NCI-H2107 treated with DMSO at 0.1 percent for 48 hours (cell line): Measurements from ENCODE around the gene KRT75.
A peak's percentile ranks its signal among the peaks of the same experiment; 100 is the strongest.

Experiments used
- DNase-seq: peaks from one replicate; lab custom pipeline; 2025; ENCODE audit not compliant: unreplicated experiment; lab: John Stamatoyannopoulos, UW

KRT75 gene

DNA sequence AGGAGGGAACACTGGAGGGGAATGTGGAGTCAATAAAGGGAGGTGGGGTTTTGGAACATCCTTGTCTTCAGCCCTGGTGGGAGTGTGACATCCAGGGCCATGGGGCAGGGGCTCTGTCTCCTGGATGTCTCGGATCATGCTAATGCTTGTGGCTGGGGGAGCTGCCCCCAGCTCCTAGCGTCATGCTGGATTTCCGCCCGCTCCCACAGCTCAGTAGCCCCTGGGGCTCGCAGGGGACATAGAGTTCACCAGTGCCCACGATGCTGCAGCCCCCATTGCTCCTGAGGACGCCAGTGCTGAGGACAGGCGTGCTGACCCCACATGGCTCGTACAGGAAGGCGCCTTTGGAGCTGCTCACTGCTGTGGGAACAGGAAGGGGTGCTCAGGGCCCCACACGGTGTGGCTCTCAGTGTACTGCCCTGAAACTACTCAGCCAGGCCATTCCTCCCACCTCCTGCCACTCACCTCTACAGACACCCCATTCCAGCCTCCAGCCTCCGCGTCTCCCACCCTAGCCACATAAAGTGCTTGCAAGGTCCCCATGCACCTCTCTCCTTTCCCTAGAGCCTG, 39.2 kb downstream of the KRT75 start:
- DNase-seq = no peak

DNA sequence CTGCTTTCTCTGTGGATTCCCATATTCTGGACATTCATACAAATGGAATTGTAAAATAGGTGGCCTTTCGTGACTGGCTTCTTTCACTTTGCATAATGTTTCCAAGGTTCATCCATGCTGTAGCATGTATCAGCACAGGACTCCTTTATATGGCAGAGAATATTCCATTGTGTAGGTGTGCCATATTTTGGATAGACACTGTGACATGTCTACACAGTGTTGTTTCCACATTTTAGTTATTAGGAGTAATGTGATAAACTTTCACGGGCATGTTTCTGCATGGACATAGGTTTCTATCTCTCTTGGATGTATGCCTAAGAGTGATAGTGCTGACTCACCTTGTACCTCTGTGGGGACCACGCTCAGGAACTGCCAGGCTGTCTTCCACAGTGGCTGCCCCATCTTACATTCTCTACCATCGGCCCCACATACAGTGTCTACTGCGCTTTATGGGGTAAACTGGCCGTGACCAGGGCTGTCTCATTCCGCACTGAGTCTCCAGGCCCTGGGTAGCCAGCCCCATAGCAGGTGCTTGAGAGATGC, 41.6 kb downstream of the KRT75 start:
- no peak for DNase-seq

DNA sequence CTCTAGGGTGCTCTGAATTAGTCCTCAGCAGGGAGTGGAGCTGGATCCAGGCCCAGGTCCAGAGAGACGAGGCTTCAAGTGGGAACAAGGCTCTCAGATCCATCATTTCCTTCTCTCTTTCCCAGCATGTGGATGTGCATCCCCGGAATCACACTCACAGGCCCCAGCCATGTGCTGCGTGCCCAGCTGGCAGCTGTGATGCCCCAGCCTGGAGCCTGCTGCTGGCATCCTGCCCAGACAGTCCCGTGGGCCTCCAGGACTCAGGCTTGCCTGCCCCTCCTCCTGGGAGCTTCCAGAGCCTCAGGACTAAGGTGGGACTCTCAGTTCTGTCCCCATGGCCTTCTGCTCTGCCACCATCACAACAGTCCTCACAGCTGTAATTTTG, 42.6 kb downstream of the KRT75 start:
- peak; percentile 52 for DNase-seq

DNA sequence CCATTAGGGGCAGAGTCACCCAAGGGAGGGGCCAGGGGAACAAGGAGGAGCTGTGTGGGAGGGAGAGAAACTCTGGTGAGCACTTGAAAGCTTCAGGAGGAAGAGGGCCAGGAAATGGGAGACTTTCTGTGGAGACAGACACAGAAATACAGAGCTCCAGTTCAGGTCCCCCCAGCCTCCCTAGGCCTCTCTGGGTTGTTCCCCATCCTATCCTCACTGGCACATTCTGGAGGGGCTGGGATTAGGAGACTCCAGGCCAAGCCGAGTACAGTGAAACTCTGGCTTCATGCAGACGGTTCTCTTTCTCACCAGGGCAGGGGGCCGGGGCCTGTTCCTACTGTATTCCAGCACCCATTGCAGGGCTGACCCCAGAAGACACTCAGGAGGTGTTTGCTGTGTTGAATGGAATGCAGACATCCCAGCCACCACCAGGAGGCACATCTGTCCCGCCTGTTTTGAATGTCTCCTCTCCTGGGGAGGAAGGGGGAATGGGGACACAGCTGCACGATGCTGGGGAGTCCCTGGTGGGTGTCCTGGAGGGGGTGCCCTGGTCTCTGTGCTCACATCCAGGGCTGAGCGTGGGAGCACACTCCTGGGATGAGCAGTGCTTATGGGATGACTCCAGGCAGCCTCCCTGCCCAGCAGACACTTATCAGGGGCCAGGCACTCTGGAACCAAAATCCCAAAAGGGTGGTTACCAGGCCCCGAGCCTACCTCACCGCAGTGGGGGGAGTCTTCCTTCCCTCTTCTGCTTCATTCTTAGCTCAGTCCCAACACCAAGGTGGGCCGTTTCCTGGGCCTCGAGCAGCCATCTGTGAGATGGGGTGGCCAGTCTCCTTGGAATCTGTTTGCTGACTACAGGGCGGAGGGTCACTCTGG, 43.2 kb downstream of the KRT75 start:
- DNase-seq = no peak

DNA sequence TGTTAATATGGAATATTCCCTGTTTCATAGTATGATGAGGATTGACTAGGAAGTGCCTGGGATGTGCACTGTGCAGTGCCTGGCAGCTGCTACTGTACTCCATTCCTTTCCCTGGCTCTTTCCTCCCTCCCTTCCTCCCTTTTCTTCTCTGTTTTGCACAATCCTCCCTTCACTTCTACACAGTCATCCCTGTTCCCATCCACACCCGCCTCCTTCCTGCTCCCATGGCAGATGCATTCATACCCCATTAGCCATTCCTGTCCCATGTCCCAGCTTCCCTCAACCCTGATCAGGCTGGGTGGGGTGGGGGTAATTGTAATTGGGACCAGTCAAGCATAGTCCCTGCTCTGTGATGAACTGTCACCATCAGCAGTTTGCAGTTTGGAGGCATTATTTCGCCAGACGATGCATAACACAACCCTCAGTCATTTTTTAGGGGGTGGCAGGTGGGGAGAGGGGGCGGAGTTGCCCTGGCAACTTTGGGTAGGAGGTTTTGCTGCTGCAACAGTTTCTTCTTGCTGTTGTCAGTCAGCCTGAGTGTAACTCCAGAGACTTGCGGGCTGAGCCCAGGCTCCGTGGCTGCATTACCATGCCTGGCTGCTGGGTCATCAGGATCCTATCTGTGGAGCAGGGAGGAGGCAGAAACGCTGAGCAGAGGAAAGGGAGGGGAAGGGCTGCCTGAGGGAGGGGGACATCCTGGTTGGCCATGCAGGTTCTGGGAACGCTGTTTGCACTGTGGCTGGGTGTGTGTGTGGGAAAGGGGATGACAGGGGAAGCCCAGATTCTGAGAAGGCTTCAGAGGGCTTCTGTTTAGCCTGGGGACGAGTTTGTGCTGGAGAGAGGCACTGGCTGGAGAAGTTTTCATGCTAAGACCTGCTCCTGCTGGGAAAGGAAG, 44.6 kb downstream of the KRT75 start:
- DNase-seq = no peak

DNA sequence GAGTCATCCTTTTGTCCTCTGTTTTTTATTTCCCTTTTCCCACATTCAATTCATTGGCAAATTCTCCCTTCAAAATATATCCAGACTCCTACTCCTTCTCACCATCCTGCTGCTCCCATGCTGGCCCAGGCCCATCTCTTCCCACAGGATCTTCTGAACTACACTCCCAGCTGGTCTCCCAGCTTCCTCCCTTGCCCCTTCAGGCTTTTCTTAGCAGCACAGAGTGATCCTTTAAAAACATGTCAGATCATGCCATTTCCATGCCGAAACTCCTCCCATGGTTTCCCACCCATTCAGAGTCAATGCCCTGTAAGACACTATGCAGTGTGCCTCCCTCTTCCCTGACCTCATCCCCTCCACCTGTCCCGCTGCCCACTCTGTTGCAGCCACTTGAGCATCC, 46.3 kb downstream of the KRT75 start:
- no peak for DNase-seq

DNA sequence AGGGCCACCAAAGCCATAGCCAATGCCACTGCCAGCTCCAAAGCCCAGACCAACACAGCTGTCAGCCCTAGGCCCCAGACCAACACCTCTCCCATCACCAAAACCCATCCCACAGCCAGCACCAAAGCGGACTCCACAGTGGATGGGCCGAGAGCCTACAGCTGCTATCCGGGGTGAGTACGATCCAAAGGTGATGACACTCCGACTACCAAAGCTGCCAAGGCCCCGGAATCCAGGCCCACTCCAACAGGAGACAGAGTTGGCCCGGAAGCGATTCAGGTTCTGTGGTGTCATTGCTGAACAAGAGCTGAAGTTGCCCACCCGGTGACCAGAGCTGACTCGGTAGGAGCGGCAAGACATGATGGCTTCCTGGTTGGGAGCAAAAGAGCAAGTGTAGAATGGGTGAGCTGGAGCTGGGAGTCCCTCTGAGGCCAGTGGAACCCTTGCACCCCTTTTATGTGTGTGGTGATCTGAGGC, 48.9 kb downstream of the KRT75 start, which contains the start of gene KRT84:
Gene KRT84, minus strand, starts transcription at position 427 of the 477 bp plus-strand sequence. Its CDS starts 67 bp downstream, at position 360.
- no peak for DNase-seq

DNA sequence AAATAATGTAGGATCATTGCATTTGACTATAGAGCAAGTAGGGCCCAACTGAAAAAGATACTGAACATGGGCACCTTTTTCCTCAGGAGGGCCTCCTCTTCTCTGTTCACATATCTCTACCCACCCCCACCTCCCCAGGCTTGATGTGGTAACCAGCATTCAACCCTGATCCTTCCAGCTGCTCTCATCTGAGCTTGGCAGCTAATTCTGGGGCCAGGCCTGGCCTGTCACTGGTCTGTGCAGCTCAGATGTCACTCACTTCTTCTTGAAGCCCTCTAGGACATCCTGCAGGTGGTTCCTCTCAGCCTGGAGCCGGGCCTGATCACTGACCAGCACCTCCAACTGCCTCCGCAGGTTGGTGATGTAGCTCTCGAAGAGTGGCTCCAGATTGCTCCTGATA, 50.8 kb downstream of the KRT75 start:
- DNase-seq = no peak

DNA sequence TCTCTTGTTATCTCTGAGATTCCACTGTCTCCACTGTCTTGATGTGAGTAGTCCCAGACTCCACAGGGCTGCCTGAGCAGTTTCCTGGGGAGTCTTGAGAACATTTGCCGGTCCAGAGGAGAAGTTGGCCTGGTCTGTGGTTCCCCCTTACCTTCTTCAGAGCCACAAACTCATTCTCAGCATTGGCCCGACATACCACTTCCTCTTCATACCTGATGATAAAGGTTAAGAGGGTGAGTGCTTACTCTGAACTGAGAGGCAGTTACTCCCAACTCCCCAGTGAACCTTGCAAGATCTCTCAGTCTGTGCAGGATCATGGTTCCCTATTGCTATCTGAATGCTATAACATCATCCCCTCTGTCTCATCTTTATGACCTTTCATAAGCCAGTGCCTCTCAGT, 51.3 kb downstream of the KRT75 start:
- no peak for DNase-seq

DNA sequence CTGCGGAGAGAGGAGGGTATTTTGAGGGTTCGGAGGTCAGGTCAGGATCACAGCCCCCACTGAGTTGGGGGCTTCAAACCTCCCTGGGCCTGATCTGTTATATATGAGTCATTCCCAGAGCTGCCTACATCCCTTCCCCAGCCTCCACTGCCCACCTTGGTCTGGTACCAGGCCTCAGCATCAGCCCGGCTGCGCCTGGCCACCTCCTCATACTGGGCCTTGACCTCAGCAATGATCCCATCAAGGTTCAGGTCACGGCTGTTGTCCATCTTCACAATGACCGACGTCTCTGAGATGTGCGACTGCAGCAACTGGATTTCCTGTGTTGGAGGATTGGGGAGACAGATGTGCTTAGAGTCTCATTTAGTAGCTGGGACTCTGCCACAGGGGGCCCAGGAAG, 53.0 kb downstream of the KRT75 start:
- no peak for DNase-seq

DNA sequence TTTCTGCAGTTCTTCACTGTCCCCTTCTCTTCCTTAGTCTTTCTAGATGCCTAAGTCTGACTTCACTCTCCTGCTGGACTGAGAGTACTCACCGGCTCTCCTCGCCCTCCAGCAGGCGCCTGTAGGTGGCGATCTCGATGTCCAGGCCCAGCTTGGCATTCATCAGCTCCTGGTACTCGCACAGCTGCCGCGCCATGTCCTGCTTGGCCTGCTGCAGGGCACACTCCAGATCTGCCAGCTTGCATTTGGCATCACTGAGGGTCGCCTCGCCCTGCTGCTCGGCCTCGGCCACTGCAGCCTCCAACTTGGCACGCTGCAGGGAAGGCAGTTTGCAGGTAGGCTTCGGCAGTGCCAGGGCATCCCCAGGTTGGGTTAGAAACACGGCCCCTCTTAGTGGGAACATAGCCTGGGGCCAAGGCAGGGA, 53.9 kb downstream of the KRT75 start:
- no peak for DNase-seq

DNA sequence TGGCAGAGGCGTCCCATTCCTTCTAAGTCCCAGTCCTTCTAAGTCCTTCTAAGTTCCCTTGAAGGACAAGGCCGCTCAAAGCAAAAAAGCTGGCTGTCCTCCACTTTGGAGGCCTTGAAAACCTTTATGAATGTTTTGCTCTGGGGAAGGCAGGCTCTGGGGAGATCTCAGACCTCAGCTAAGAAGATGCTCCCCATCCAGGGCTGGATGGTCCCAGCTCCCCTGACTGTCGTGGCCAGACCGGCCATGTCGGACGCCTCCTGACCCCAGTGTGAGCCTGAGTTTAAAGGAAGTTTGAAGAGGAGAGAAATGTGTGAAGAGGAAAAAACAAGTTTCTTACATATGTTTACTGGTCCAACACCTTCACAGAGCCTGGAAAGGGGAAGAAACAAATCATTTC, 54.6 kb downstream of the KRT75 start:
- DNase-seq = no peak

DNA sequence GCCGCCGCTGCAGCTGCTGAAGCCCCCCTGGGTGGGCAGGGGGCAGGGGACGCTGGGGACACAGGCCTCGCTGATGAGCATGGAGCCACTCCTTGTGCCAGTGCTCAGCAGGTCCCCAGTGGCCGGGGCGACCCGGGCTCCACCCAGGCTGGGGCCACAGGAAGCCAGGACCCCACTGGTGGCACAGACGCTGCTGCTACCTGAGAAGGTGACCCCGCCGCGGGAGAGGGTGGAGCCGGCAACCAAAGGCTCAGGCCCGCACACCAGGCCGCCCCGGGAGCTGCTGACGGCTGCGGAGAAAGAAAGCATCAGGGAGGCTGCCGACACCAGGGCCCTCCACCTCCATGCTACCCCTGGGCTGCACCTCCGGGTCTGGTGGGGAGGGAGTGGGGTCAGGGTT, 56.1 kb downstream of the KRT75 start:
- DNase-seq = no peak

DNA sequence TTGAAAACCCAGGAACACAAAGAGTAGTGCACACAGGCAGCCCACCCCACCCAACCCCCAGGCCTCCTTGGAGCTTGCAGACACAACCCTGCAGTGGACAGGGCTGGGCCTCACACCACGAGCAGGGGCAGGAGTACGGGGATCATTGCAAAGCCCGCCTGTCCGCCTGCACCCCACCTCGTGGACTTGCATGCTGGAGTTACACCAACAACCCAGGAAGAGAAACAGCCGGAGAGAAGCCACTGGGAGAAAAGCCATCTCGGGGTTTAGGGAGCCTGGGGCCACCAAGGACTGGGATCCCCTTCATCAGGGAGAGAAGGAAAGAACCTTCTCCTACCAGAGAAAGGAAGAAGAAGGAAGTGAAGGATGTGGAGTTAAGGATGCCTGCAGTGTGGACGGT, 56.9 kb downstream of the KRT75 start:
- no peak for DNase-seq
